ENCODE data around the gene TMSB10.

DNA sequence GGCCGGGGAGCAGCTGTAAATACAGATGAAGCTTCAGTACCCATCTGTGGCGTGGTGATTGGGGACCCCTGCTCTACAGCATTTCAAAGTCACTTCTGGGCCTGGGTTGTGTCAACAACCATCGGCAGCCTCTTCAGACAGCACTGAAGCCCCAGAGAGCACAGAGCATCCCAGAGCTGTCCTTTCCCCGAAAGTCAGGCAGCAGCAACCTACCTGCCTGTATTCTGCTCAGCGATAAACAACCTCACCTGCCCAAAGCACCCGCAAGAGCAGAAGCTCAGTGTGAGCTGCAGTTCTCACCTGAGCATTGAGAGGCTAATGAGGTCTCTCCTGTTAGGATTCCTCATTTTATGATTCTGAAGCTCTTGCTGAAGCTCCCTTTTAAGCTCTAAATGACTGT is 43.9 kb upstream of the TMSB10 start:
- TF ChIP-seq, protein P1, sequence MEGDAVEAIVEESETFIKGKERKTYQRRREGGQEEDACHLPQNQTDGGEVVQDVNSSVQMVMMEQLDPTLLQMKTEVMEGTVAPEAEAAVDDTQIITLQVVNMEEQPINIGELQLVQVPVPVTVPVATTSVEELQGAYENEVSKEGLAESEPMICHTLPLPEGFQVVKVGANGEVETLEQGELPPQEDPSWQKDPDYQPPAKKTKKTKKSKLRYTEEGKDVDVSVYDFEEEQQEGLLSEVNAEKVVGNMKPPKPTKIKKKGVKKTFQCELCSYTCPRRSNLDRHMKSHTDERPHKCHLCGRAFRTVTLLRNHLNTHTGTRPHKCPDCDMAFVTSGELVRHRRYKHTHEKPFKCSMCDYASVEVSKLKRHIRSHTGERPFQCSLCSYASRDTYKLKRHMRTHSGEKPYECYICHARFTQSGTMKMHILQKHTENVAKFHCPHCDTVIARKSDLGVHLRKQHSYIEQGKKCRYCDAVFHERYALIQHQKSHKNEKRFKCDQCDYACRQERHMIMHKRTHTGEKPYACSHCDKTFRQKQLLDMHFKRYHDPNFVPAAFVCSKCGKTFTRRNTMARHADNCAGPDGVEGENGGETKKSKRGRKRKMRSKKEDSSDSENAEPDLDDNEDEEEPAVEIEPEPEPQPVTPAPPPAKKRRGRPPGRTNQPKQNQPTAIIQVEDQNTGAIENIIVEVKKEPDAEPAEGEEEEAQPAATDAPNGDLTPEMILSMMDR (optimal IDR thresholded peaks at IDR 0.05 in 1 of 3, IDR thresholded peaks at IDR 0.05 in 1 of 3, conservative IDR thresholded peaks at IDR 0.05 in 1 of 3; ENCODE audit: extremely low read depth in 1 of 3, insufficient read depth in 2 of 3, low read length in 3 of 3), result no peak
- TF ChIP-seq EZH2 (IDR thresholded peaks at IDR 0.05; ENCODE audit: low read length), result no peak

Data from keratinocyte (primary cell).